Esophagus squamous epithelium (tissue), 5 donors: ENCODE data around the gene IL33. TPM values are rescaled to one million over a fixed set of nuclear protein-coding genes. Genes with fewer than 3 reads are reported as not detected.
A peak's percentile ranks its signal among the peaks of the same experiment; 100 is the strongest.

Source experiments
- DNase-seq: peaks from one replicate; lab custom pipeline; 2025; lab: John Stamatoyannopoulos, UW
- H3K27ac ChIP-seq, 4 donors: fragments of 200-600 bp; sonication (generic); one replicate each; pipeline ENCODE4 v1.5.1; 2016 to 2019; ENCODE audit warnings: mild to moderate bottlenecking in 1 of 4
- H3K27me3 ChIP-seq, 4 donors: fragments of 200-600 bp; sonication (generic); 1 replicate in 3 of 4; 2 replicates in 1 of 4; pipeline versions ENCODE4 v1.5.1 to v1.6.0; 2017 to 2021; ENCODE audit warnings: antibody characterized with exemption in 1 of 4
- H3K36me3 ChIP-seq, 3 donors: fragments of 200-600 bp; sonication (generic); one replicate each; pipeline ENCODE4 v1.5.1; 2016 to 2019
- H3K4me1 ChIP-seq, 3 donors: fragments of 200-600 bp; sonication (generic); one replicate each; pipeline ENCODE4 v1.5.1; 2017 to 2019
- H3K4me3 ChIP-seq, 4 donors: fragments of 200-600 bp; sonication (generic); 1 replicate in 3 of 4; 2 replicates in 1 of 4; pipeline ENCODE4 v1.5.1; 2016 to 2019; ENCODE audit warnings: mild to moderate bottlenecking in 2 of 4, moderate library complexity in 1 of 4
- H3K9me3 ChIP-seq, 3 donors: fragments of 200-600 bp; sonication (generic); one replicate each; pipeline ENCODE4 v1.5.1; 2016 to 2019
- POLR2A ChIP-seq, 4 donors: fragments of 450-650 bp; IDR thresholded peaks; one replicate each; pipeline ENCODE4 v1.6.1; 2017; ENCODE audit warnings: antibody characterized with exemption in 4 of 4, mild to moderate bottlenecking in 4 of 4, moderate library complexity in 3 of 4
- WGBS, 2 donors: methylation state at CpG; one replicate each; pipeline ENCODE4 v1.1.5; 2018; 5-methylcytosine and 5-hydroxymethylcytosine counted together
- intact Hi-C: fragments of 100-400 bp; cut with DNase I; formaldehyde crosslinking; loops from one replicate; pipeline ENCODE4 v1.15.0; 2022
- total RNA-seq, 4 donors: library from RNA; depleted of rRNA; stranded (reverse); fragments of >200 nt; gene quantifications; one replicate each; pipeline ENCODE4 v1.1.0, GENCODE V29; 2016
- TF ChIP-seq, protein P1 (sequence below), 6 experiments: fragments of 450-650 bp in 4 of 6; fragments of 200-600 bp in 2 of 6; sonication (generic) in 2 of 6; IDR thresholded peaks; one replicate each; pipeline ENCODE4 v1.5.1; 2016 to 2019; ENCODE audit warnings: antibody characterized with exemption in 6 of 6, mild to moderate bottlenecking in 4 of 6, moderate library complexity in 4 of 6
- donor health status: DM: yes; HTN: yes; CAD: no.

The IL33 gene
- total RNA-seq, 4 donors from 2014 or later = 1.9 to 34.0 (median 18.0) TPM

- H3K4me3 ChIP-seq = no peak overlapping the region
- peaks cover 0 to 11% (median 5%) of the 10 kb centered on the region in 3 donors for H3K4me1 ChIP-seq
- no peak for DNase-seq
- H3K27ac ChIP-seq = no peak overlapping the region
- no peaks in the 10 kb centered on the region for H3K36me3 ChIP-seq
- WGBS, 2 donors = 0 to 30% methylated on average over 1 of the region's 1 CpG
- TF ChIP-seq POLR2A (IDR thresholded peaks at IDR 0.05) = no peak
- TF ChIP-seq, protein P1, sequence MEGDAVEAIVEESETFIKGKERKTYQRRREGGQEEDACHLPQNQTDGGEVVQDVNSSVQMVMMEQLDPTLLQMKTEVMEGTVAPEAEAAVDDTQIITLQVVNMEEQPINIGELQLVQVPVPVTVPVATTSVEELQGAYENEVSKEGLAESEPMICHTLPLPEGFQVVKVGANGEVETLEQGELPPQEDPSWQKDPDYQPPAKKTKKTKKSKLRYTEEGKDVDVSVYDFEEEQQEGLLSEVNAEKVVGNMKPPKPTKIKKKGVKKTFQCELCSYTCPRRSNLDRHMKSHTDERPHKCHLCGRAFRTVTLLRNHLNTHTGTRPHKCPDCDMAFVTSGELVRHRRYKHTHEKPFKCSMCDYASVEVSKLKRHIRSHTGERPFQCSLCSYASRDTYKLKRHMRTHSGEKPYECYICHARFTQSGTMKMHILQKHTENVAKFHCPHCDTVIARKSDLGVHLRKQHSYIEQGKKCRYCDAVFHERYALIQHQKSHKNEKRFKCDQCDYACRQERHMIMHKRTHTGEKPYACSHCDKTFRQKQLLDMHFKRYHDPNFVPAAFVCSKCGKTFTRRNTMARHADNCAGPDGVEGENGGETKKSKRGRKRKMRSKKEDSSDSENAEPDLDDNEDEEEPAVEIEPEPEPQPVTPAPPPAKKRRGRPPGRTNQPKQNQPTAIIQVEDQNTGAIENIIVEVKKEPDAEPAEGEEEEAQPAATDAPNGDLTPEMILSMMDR (IDR thresholded peaks at IDR 0.05) = no peak
- H3K27me3 ChIP-seq = no peaks in the 10 kb centered on the region
- intact Hi-C loops = no loop called here
- H3K9me3 ChIP-seq = no peaks in the 10 kb centered on the region
Measured at GRCh38 chr9:6188466-6188865, 27.1 kb upstream of the IL33 start.

DNA sequence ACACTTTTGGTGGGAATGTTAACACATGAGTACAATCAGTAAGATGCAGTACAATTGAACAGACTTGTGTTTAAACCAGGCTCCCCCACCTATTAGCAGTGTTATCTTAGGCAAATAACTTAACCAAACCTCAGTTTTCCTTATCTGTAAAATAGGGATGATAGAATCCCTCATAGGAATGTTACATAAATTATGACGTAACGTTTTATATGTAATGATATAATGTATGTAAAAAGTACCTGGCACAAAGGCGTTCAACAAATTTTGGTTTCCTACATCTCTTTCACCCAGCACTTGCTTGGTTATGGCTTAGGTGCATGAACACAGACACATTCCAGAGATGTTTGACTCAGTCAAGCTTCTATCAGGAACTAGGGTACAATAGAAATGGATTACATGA lies 26.7 kb upstream of the IL33 start:
- 89 to 93% methylated on average over 3 of the region's 3 CpGs for WGBS, 2 donors
- DNase-seq = no peak
- Histone ChIP-seq H3K36me3 (no peaks in the 10 kb centered on the region), H3K9me3 (no peaks in the 10 kb centered on the region), H3K27me3 (no peaks in the 10 kb centered on the region), H3K4me3 (no peak overlapping the region), H3K4me1 (peaks cover 0 to 11% (median 5%) of the 10 kb centered on the region in 3 donors), H3K27ac (no peak overlapping the region)
- intact Hi-C loops = no loop called here
- TF ChIP-seq, protein P1 (IDR thresholded peaks at IDR 0.05) = no peak
- no peak for TF ChIP-seq POLR2A (IDR thresholded peaks at IDR 0.05)

DNA sequence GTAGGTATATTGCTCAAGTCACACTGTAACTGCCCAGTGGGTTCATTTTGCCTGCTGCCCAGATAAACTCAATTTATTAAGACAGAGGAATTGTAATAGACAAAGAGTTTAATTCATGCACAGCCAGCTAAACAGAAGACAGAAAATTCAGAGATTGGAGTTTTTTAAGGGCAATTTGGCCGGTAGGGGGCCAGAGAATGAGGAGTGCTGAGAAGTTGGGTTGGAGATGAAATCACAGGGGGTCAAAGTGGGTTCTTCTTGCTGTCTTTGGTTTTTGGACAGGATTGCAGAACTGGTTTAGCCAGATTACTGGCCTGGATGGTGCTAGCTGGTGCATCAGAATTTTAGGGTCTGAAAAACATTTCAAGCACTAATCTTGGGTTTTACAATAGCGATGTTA lies 20.7 kb upstream of the IL33 start:
- H3K9me3 ChIP-seq = no peaks in the 10 kb centered on the region
- TF ChIP-seq POLR2A (IDR thresholded peaks at IDR 0.05) = no peak
- TF ChIP-seq, protein P1 (IDR thresholded peaks at IDR 0.05) = no peak
- H3K27me3 ChIP-seq = no peaks in the 10 kb centered on the region
- 64 to 65% methylated on average over 2 of the region's 2 CpGs for WGBS, 2 donors
- no peaks in the 10 kb centered on the region for H3K36me3 ChIP-seq
- H3K27ac ChIP-seq = no peak overlapping the region
- H3K4me3 ChIP-seq = no peak overlapping the region
- intact Hi-C loops = loop anchor here (5.0 kb wide), 2 partner anchors 112 to 143 kb away; no protein-coding TSS in a partner anchor
- H3K4me1 ChIP-seq = peaks cover 0 to 13% (median 0%) of the 10 kb centered on the region in 3 donors
- no peak for DNase-seq

GRCh38 chr9:6195714-6196360 lies 19.8 kb upstream of the IL33 start:
- intact Hi-C loops = loop anchor here (5.0 kb wide), 1 partner anchor 111 kb away; no protein-coding TSS in a partner anchor
- no peak overlapping the region for H3K4me3 ChIP-seq
- no peaks in the 10 kb centered on the region for H3K9me3 ChIP-seq
- H3K27me3 ChIP-seq = no peaks in the 10 kb centered on the region
- DNase-seq = no peak
- H3K36me3 ChIP-seq = no peaks in the 10 kb centered on the region
- H3K4me1 ChIP-seq = peaks cover 0 to 13% (median 0%) of the 10 kb centered on the region in 3 donors
- TF ChIP-seq, protein P1 (IDR thresholded peaks at IDR 0.05) = no peak
- TF ChIP-seq POLR2A (IDR thresholded peaks at IDR 0.05) = no peak
- WGBS, 2 donors = 74 to 77% methylated on average over 4 of the region's 4 CpGs
- no peak overlapping the region for H3K27ac ChIP-seq

- Histone ChIP-seq H3K36me3 (no peaks in the 10 kb centered on the region), H3K27ac (peak overlapping the region in 1 of 4 donors; percentile 0), H3K4me3 (no peak overlapping the region), H3K9me3 (no peaks in the 10 kb centered on the region), H3K4me1 (peaks cover 0 to 13% (median 0%) of the 10 kb centered on the region in 3 donors), H3K27me3 (no peaks in the 10 kb centered on the region)
- no peak for DNase-seq
- intact Hi-C loops = loop anchor here (5.0 kb wide), 1 partner anchor 110 kb away; no protein-coding TSS in a partner anchor
- WGBS, 2 donors = 49 to 61% methylated on average over 3 of the region's 3 CpGs
- no peak for TF ChIP-seq POLR2A (IDR thresholded peaks at IDR 0.05)
- TF ChIP-seq, protein P1 (IDR thresholded peaks at IDR 0.05) = peak in 5 of 6 experiments; percentile 21 to 48 (median 37)
Measured at GRCh38 chr9:6197330-6197729, 18.3 kb upstream of the IL33 start.
